Loucy (cell line): ENCODE data around the gene SNAPC2.
"Not testable (repeated sequence)": the region's sequence is repeated elsewhere in the genome, so short reads cannot be mapped to it uniquely, and the experiment has no call there.

Experiments
- H2AFZ ChIP-seq: fragments of 200-600 bp; sonication (generic); 2 replicates; pipeline ENCODE4 v1.6.0; 2016; ENCODE audit warnings: antibody characterized with exemption, mild to moderate bottlenecking, low read length, moderate library complexity
- H3F3A ChIP-seq: fragments of 200-600 bp; 2 replicates; pipeline ENCODE4 v1.6.0; 2016; ENCODE audit warnings: antibody characterized with exemption, low read depth, mild to moderate bottlenecking
- H3K27me3 ChIP-seq: fragments of 200-600 bp; sonication (generic); 2 replicates; pipeline ENCODE4 v1.6.1; 2014; ENCODE audit warnings: low read length, mild to moderate bottlenecking; ENCODE audit not compliant: insufficient read depth, poor library complexity, severe bottlenecking
- H3K36me3 ChIP-seq: fragments of 200-600 bp; sonication (generic); 2 replicates; pipeline ENCODE4 v1.6.1; 2016; ENCODE audit warnings: low read length; ENCODE audit not compliant: insufficient read depth
- H3K4me1 ChIP-seq: fragments of 200-600 bp; sonication (generic); 2 replicates; pipeline ENCODE4 v1.5.1; 2014; ENCODE audit warnings: low read length, mild to moderate bottlenecking; ENCODE audit not compliant: insufficient read depth, poor library complexity, severe bottlenecking
- H3K4me2 ChIP-seq: fragments of 200-600 bp; sonication (generic); 2 replicates; pipeline ENCODE4 v1.6.0; 2014; ENCODE audit warnings: antibody characterized with exemption, low read length, low read depth, mild to moderate bottlenecking; ENCODE audit not compliant: poor library complexity, severe bottlenecking
- H3K4me3 ChIP-seq: fragments of 200-600 bp; sonication (generic); 2 replicates; pipeline ENCODE4 v1.5.1; 2014; ENCODE audit warnings: low read length, mild to moderate bottlenecking, mixed read lengths; ENCODE audit not compliant: poor library complexity, severe bottlenecking
- H3K79me2 ChIP-seq: fragments of 200-600 bp; sonication (generic); 2 replicates; pipeline ENCODE4 v1.6.1; 2014; ENCODE audit warnings: low read length; ENCODE audit not compliant: insufficient read depth
- H3K9ac ChIP-seq: fragments of 200-600 bp; sonication (generic); 2 replicates; pipeline ENCODE4 v1.6.0; 2014; ENCODE audit warnings: mild to moderate bottlenecking, low read depth, low read length, moderate library complexity; ENCODE audit not compliant: poor library complexity, severe bottlenecking
- H3K9me2 ChIP-seq: fragments of 200-600 bp; sonication (generic); replicated peaks from 2 replicates; pipeline ENCODE4 v1.6.1; 2016; ENCODE audit warnings: low read depth, low read length, mixed read lengths
- H3K9me3 ChIP-seq: fragments of 200-600 bp; sonication (generic); 2 replicates; pipeline ENCODE4 v1.6.1; 2014; ENCODE audit warnings: mild to moderate bottlenecking, antibody characterized with exemption, low read length, low read depth; ENCODE audit not compliant: insufficient read depth
- H4K20me1 ChIP-seq: fragments of 200-600 bp; sonication (generic); 2 replicates; pipeline ENCODE4 v1.6.0; 2014; ENCODE audit warnings: antibody characterized with exemption, low read length, mild to moderate bottlenecking; ENCODE audit not compliant: insufficient read depth, poor library complexity, severe bottlenecking
- CTCF ChIP-seq: fragments of 200-600 bp; sonication (generic); conservative IDR thresholded peaks from 2 replicates; pipeline ENCODE4 v1.5.1; 2014; ENCODE audit warnings: mild to moderate bottlenecking, antibody characterized with exemption, low read length
- EZH2phosphoT487 ChIP-seq: fragments of 200-600 bp; IDR thresholded peaks from 2 replicates; pipeline ENCODE4 v1.6.1; 2018; ENCODE audit warnings: antibody characterized with exemption, mild to moderate bottlenecking, moderate library complexity, borderline replicate concordance

Gene SNAPC2

GRCh38 chr19:7955696-7956095, 35.6 kb downstream of the SNAPC2 start:
- Histone ChIP-seq H3K27me3 (no peaks in the 10 kb centered on the region), H3K4me2 (no peak overlapping the region), H2AFZ (no peak overlapping the region), H3F3A (no peaks in the 10 kb centered on the region), H3K9ac (no peak overlapping the region), H4K20me1 (no peaks in the 10 kb centered on the region), H3K4me3 (no peak overlapping the region), H3K36me3 (peaks cover 21% of the 10 kb centered on the region; the same call in 1 of the 2 replicates), H3K9me2 (no peaks in the 10 kb centered on the region), H3K4me1 (peaks cover 4% of the 10 kb centered on the region), H3K9me3 (no peaks in the 10 kb centered on the region), H3K79me2 (no peaks in the 10 kb centered on the region)
- TF ChIP-seq EZH2phosphoT487: no peak
- no peak for TF ChIP-seq CTCF

DNA sequence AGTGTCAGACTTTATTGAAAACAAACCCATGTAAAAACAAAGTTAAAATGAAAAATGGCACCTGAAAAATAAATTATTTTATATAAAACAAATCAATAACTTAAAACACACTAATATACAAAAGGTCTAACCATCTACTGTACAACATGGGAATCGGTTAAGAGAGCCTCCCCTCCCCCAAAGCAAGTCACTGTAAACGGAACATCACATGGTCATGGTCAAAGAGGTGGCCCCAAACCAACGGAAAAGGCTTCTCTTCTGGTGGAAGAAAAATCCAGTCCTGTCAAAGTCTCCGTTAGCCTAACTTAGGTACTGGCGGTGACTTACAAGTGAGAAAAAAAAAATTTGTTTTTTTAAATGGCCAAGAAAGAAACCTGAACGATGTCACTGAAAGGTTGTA, 39.1 kb downstream of the SNAPC2 start:
- Histone ChIP-seq H3K9me3 (no peaks in the 10 kb centered on the region), H3K4me2 (no peak overlapping the region), H3K4me3 (no peak overlapping the region), H3K79me2 (no peaks in the 10 kb centered on the region), H3K9ac (no peak overlapping the region), H4K20me1 (no peaks in the 10 kb centered on the region), H3K9me2 (no peaks in the 10 kb centered on the region), H3K36me3 (peaks cover 56% of the 10 kb centered on the region; the same call in 1 of the 2 replicates), H2AFZ (no peak overlapping the region), H3F3A (no peaks in the 10 kb centered on the region), H3K27me3 (no peaks in the 10 kb centered on the region), H3K4me1 (no peaks in the 10 kb centered on the region)
- TF ChIP-seq CTCF: no peak
- TF ChIP-seq EZH2phosphoT487: no peak

GRCh38 chr19:7961082-7961481, 40.9 kb downstream of the SNAPC2 start:
- H3K9me2 ChIP-seq, H3K9me3 ChIP-seq, H3K4me3 ChIP-seq, H3K4me2 ChIP-seq, H4K20me1 ChIP-seq, H3F3A ChIP-seq, H2AFZ ChIP-seq, H3K79me2 ChIP-seq, H3K9ac ChIP-seq, H3K27me3 ChIP-seq, H3K4me1 ChIP-seq: not testable (repeated sequence)
- H3K36me3 ChIP-seq: peaks cover 74% of the 10 kb centered on the region; the same call in 1 of the 2 replicates

DNA sequence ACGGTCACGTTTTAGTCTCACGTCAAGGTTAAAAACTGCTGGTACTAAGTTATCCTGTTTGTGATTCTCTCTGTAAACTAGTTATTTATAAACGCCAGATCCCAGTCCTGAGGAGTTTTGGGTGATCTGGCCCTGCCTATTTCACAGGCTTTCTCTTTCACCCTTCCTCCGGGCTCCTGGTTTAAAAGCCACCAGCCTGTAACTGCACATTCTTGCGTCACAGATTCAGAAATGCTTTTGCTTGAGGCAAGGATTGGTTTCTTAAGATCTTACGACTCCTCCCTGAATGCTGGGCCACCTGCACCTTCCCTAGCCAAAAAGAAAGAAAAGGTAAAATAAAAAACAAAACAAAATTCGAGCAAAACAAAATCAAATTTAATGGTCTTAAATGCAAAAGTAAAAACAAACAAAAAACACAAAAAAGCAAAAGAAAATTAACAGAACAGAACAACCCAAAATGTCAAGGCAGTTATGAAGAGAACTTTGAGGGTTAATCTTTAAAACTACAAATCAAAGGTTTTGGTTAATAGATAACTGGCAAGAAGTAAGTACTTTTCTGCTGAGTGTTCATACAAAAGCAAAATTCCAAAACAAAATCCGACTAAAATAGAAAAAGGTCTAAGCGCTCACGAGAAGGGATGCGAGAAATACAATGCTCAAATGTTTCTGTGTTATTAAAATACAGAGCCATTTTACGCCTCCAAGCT, 41.9 kb downstream of the SNAPC2 start:
- no peaks in the 10 kb centered on the region for H3F3A ChIP-seq
- no peak overlapping the region for H3K4me2 ChIP-seq
- H3K36me3 ChIP-seq: peaks cover 84% of the 10 kb centered on the region; the same call in 1 of the 2 replicates
- TF ChIP-seq EZH2phosphoT487: no peak
- no peak for TF ChIP-seq CTCF
- no peaks in the 10 kb centered on the region for H3K27me3 ChIP-seq
- no peaks in the 10 kb centered on the region for H3K79me2 ChIP-seq
- no peaks in the 10 kb centered on the region for H3K9me2 ChIP-seq
- H3K4me3 ChIP-seq: no peak overlapping the region
- no peaks in the 10 kb centered on the region for H3K4me1 ChIP-seq
- H2AFZ ChIP-seq: no peak overlapping the region
- H3K9ac ChIP-seq: no peak overlapping the region
- H4K20me1 ChIP-seq: no peaks in the 10 kb centered on the region
- no peaks in the 10 kb centered on the region for H3K9me3 ChIP-seq
